ENCODE measurements around the gene HMOX1.

GRCh38 chr22:35413624-35414023 lies 32.7 kb downstream of the HMOX1 start:
- no peak for TF ChIP-seq CTCF (IDR thresholded peaks at IDR 0.05; ENCODE audit: extremely low read depth in 1 of 2, insufficient read depth in 1 of 2, low read depth in 1 of 2, low read length in 2 of 2)
- TF ChIP-seq POLR2AphosphoS5 (IDR thresholded peaks at IDR 0.05; ENCODE audit: insufficient read depth, low read depth, low read length), result no peak
- TF ChIP-seq POLR2A (IDR thresholded peaks at IDR 0.05; ENCODE audit: low read depth, low read length), result no peak
- TF ChIP-seq MAX (IDR thresholded peaks at IDR 0.05; ENCODE audit: insufficient read depth, insufficient read length), result no peak
- TF ChIP-seq MYC (IDR thresholded peaks at IDR 0.05; ENCODE audit: low read depth, low read length), result no peak
- no peak for TF ChIP-seq JUN (IDR thresholded peaks at IDR 0.05; ENCODE audit: borderline replicate concordance, insufficient read depth, insufficient read length, low read depth)
- TF ChIP-seq EZH2 (IDR thresholded peaks at IDR 0.05; ENCODE audit: borderline replicate concordance, low read depth, low read length, severe bottlenecking), result no peak
- no peak for TF ChIP-seq FOS (IDR thresholded peaks at IDR 0.05; ENCODE audit: borderline replicate concordance, insufficient read depth, low read length)
- TF ChIP-seq GATA2 (IDR thresholded peaks at IDR 0.05; ENCODE audit: insufficient read depth, insufficient read length, low read depth, low read length), result no peak

Data from endothelial cell of umbilical vein (primary cell).